ENCODE data around the gene ZDHHC7. TPM values are rescaled to one million over a fixed set of nuclear protein-coding genes. Genes with fewer than 3 reads are reported as not detected.

Gene ZDHHC7
- total and polyA plus RNA-seq, 9 of the 15 experiments (the other 6 are each of a cell fraction or from before 2014, with no cell fraction given) = 1.7 to 49.7 (median 37.4) TPM

GRCh38 chr16:85051067-85051581, 39.8 kb upstream of the ZDHHC7 start (continued):
- TF ChIP-seq SREBF1 (IDR thresholded peaks at IDR 0.05; ENCODE audit: borderline replicate concordance, low read depth, low read length) = no peak
- TF ChIP-seq CEBPB (tag; IDR thresholded peaks at IDR 0.05) = no peak
- TF ChIP-seq CTCFL (IDR thresholded peaks at IDR 0.05; ENCODE audit: borderline replicate concordance, insufficient read depth, low read depth, low read length, poor library complexity, severe bottlenecking) = no peak
- no peak for TF ChIP-seq E2F5 (CRISPR knock-in tag; IDR thresholded peaks at IDR 0.05)
- TF ChIP-seq, protein P1, sequence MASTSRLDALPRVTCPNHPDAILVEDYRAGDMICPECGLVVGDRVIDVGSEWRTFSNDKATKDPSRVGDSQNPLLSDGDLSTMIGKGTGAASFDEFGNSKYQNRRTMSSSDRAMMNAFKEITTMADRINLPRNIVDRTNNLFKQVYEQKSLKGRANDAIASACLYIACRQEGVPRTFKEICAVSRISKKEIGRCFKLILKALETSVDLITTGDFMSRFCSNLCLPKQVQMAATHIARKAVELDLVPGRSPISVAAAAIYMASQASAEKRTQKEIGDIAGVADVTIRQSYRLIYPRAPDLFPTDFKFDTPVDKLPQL (IDR thresholded peaks at IDR 0.05; ENCODE audit: extremely low read depth, insufficient read length) = no peak
- peak; percentile 67; the same call in 1 of the 2 replicates for TF ChIP-seq HEY1 (CRISPR knock-in tag; IDR thresholded peaks at IDR 0.05; ENCODE audit: borderline replicate concordance)
- TF ChIP-seq RCOR1 (IDR thresholded peaks at IDR 0.05; ENCODE audit: borderline replicate concordance in 1 of 2, low read depth in 2 of 2, low read length in 2 of 2) = peak in 1 of 2 experiments; percentile 18; a peak in 1 of 4 replicates
- no peak for TF ChIP-seq ZNF76 (CRISPR knock-in tag; IDR thresholded peaks at IDR 0.05; ENCODE audit: borderline replicate concordance)
- no peak for TF ChIP-seq VEZF1 (CRISPR knock-in tag; IDR thresholded peaks at IDR 0.05)
- TF ChIP-seq KAT8 (IDR thresholded peaks at IDR 0.05; ENCODE audit: low read depth) = no peak
- TF ChIP-seq HDGF (IDR thresholded peaks at IDR 0.05) = no peak
- no peak for TF ChIP-seq ZZZ3 (IDR thresholded peaks at IDR 0.05)
- no peak for TF ChIP-seq ATF7 (IDR thresholded peaks at IDR 0.05)
- peak; percentile 91 for TF ChIP-seq MEF2A (IDR thresholded peaks at IDR 0.05; ENCODE audit: control insufficient read depth, low read depth, low read length)
- no peak for TF ChIP-seq ZNF436 (CRISPR knock-in tag; IDR thresholded peaks at IDR 0.05)
- TF ChIP-seq TEAD1 (CRISPR knock-in tag; IDR thresholded peaks at IDR 0.05) = no peak
- TF ChIP-seq, protein P2, sequence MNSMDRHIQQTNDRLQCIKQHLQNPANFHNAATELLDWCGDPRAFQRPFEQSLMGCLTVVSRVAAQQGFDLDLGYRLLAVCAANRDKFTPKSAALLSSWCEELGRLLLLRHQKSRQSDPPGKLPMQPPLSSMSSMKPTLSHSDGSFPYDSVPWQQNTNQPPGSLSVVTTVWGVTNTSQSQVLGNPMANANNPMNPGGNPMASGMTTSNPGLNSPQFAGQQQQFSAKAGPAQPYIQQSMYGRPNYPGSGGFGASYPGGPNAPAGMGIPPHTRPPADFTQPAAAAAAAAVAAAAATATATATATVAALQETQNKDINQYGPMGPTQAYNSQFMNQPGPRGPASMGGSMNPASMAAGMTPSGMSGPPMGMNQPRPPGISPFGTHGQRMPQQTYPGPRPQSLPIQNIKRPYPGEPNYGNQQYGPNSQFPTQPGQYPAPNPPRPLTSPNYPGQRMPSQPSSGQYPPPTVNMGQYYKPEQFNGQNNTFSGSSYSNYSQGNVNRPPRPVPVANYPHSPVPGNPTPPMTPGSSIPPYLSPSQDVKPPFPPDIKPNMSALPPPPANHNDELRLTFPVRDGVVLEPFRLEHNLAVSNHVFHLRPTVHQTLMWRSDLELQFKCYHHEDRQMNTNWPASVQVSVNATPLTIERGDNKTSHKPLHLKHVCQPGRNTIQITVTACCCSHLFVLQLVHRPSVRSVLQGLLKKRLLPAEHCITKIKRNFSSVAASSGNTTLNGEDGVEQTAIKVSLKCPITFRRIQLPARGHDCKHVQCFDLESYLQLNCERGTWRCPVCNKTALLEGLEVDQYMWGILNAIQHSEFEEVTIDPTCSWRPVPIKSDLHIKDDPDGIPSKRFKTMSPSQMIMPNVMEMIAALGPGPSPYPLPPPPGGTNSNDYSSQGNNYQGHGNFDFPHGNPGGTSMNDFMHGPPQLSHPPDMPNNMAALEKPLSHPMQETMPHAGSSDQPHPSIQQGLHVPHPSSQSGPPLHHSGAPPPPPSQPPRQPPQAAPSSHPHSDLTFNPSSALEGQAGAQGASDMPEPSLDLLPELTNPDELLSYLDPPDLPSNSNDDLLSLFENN (IDR thresholded peaks at IDR 0.05; ENCODE audit: low read depth in 2 of 2, low read length in 2 of 2) = no peak; a peak in 1 of 4 replicates
- no peak for TF ChIP-seq ZNF41 (CRISPR knock-in tag; conservative IDR thresholded peaks at IDR 0.05)
- TF ChIP-seq NUFIP1 (IDR thresholded peaks at IDR 0.05; ENCODE audit: partially characterized antibody) = no peak
- no peak for TF ChIP-seq NCOA2 (IDR thresholded peaks at IDR 0.05; ENCODE audit: partially characterized antibody in 2 of 2)

All from K562 (cell line).